Endothelial cell (in vitro differentiated cells): Measurements from ENCODE around the gene JAML. TPM values are rescaled to one million over a fixed set of nuclear protein-coding genes. Genes with fewer than 3 reads are reported as not detected.

Experiments
- DNase-seq: peaks from one replicate; pipeline ENCODE4 v3.0.0; 2021; ENCODE audit warnings: low spot score
- H3K27ac Mint-ChIP-seq: one replicate; pipeline ENCODE4 v1.8.0; 2021; ENCODE audit warnings: mixed read lengths, inconsistent platforms; ENCODE audit not compliant: unreplicated experiment
- H3K27me3 Mint-ChIP-seq: one replicate; pipeline ENCODE4 v1.8.0; 2021; ENCODE audit warnings: mild to moderate bottlenecking, moderate library complexity, mixed read lengths, inconsistent platforms; ENCODE audit not compliant: unreplicated experiment
- H3K36me3 Mint-ChIP-seq: one replicate; pipeline ENCODE4 v1.8.0; 2021; ENCODE audit warnings: mild to moderate bottlenecking, low read depth, mixed read lengths, inconsistent platforms; ENCODE audit not compliant: unreplicated experiment
- H3K4me1 Mint-ChIP-seq: one replicate; pipeline ENCODE4 v1.8.0; 2021; ENCODE audit warnings: mild to moderate bottlenecking, mixed read lengths, inconsistent platforms; ENCODE audit not compliant: unreplicated experiment
- H3K4me3 Mint-ChIP-seq: one replicate; pipeline ENCODE4 v1.8.0; 2021; ENCODE audit warnings: mild to moderate bottlenecking, mixed read lengths, inconsistent platforms; ENCODE audit not compliant: unreplicated experiment
- H3K9me3 Mint-ChIP-seq: one replicate; pipeline ENCODE4 v1.8.0; 2021; ENCODE audit warnings: mixed read lengths, inconsistent platforms; ENCODE audit not compliant: unreplicated experiment
- CTCF ChIP-seq: fragments of 200-600 bp; sonication (generic); IDR thresholded peaks from one replicate; pipeline ENCODE4 v1.5.0; 2021; ENCODE audit warnings: antibody characterized with exemption; ENCODE audit not compliant: unreplicated experiment
- total RNA-seq: library from RNA; stranded (reverse); fragmentation: NEBNext Ultra II Directional; extraction: Animal tissue kit (Norgen Biotek cat#: 25700); gene quantifications from one replicate; pipeline ENCODE4 v1.2.1, GENCODE V29; 2021; ENCODE audit not compliant: unreplicated experiment

The JAML gene
- total RNA-seq, 1 donor from 2014 or later = 0.31 TPM

GRCh38 chr11:118234833-118235232 is 10.0 kb upstream of the JAML start:
- peaks cover 28% of the 10 kb centered on the region for H3K4me1 Mint-ChIP-seq
- H3K27ac Mint-ChIP-seq = no peak overlapping the region
- H3K27me3 Mint-ChIP-seq = peaks cover 2% of the 10 kb centered on the region
- no peak for TF ChIP-seq CTCF
- H3K36me3 Mint-ChIP-seq = peaks cover 13% of the 10 kb centered on the region
- DNase-seq = no peak
- no peak overlapping the region for H3K4me3 Mint-ChIP-seq
- no peaks in the 10 kb centered on the region for H3K9me3 Mint-ChIP-seq

- H3K9me3 Mint-ChIP-seq = no peaks in the 10 kb centered on the region
- no peak overlapping the region for H3K27ac Mint-ChIP-seq
- peaks cover 2% of the 10 kb centered on the region for H3K27me3 Mint-ChIP-seq
- TF ChIP-seq CTCF = no peak
- H3K36me3 Mint-ChIP-seq = peaks cover 13% of the 10 kb centered on the region
- DNase-seq = no peak
- H3K4me3 Mint-ChIP-seq = no peak overlapping the region
- H3K4me1 Mint-ChIP-seq = peaks cover 23% of the 10 kb centered on the region
Observed at GRCh38 chr11:118233850-118234249, 9.0 kb upstream of the JAML start.

GRCh38 chr11:118233377-118233776 is 8.6 kb upstream of the JAML start:
- Mint-ChIP-seq H3K27ac (no peak overlapping the region), H3K9me3 (no peaks in the 10 kb centered on the region), H3K27me3 (peaks cover 2% of the 10 kb centered on the region), H3K36me3 (peaks cover 13% of the 10 kb centered on the region), H3K4me1 (peaks cover 18% of the 10 kb centered on the region), H3K4me3 (no peak overlapping the region)
- TF ChIP-seq CTCF = no peak
- no peak for DNase-seq

- H3K9me3 Mint-ChIP-seq = no peaks in the 10 kb centered on the region
- peaks cover 2% of the 10 kb centered on the region for H3K27me3 Mint-ChIP-seq
- no peak for TF ChIP-seq CTCF
- no peak overlapping the region for H3K4me3 Mint-ChIP-seq
- DNase-seq = no peak
- H3K36me3 Mint-ChIP-seq = peaks cover 13% of the 10 kb centered on the region
- H3K27ac Mint-ChIP-seq = no peak overlapping the region
- H3K4me1 Mint-ChIP-seq = peaks cover 16% of the 10 kb centered on the region
Observed at GRCh38 chr11:118232659-118233058, 7.8 kb upstream of the JAML start.

GRCh38 chr11:118231461-118231860 is 6.7 kb upstream of the JAML start:
- H3K36me3 Mint-ChIP-seq = peaks cover 13% of the 10 kb centered on the region

More at GRCh38 chr11:118231461-118231860, 6.7 kb upstream of the JAML start:
- TF ChIP-seq CTCF = no peak
- H3K9me3 Mint-ChIP-seq = no peaks in the 10 kb centered on the region
- no peak for DNase-seq
- H3K27ac Mint-ChIP-seq = no peak overlapping the region
- H3K4me3 Mint-ChIP-seq = no peak overlapping the region
- H3K4me1 Mint-ChIP-seq = peaks cover 9% of the 10 kb centered on the region
- H3K27me3 Mint-ChIP-seq = peaks cover 2% of the 10 kb centered on the region
